Neuronal stem cell (in vitro differentiated cells): ENCODE data around the gene KLF13.

Source experiments
- DNase-seq: peaks from one replicate; pipeline ENCODE4 v3.0.0-alpha.2; 2013; ENCODE audit warnings: low spot score
- H2AFZ ChIP-seq: one replicate; pipeline ENCODE4 v1.6.1; 2013; ENCODE audit warnings: mild to moderate bottlenecking, low read length, inconsistent platforms
- H2AK5ac ChIP-seq: 2 replicates; pipeline ENCODE4 v1.6.1; 2013; ENCODE audit warnings: low read depth, mild to moderate bottlenecking, inconsistent platforms, low read length, moderate library complexity, mixed read lengths
- H2BK120ac ChIP-seq: 2 replicates; pipeline ENCODE4 v1.6.1; 2013; ENCODE audit warnings: low read depth, mild to moderate bottlenecking, inconsistent platforms, low read length, moderate library complexity, mixed read lengths
- H2BK12ac ChIP-seq: one replicate; pipeline ENCODE4 v1.6.1; 2013; ENCODE audit warnings: low read length, inconsistent platforms
- H2BK15ac ChIP-seq: 2 replicates; pipeline ENCODE4 v1.6.1; 2013; ENCODE audit warnings: mild to moderate bottlenecking, low read length, inconsistent platforms, mixed read lengths
- H2BK5ac ChIP-seq: one replicate; pipeline ENCODE4 v1.6.1; 2013; ENCODE audit warnings: inconsistent platforms, mild to moderate bottlenecking, low read length, moderate library complexity
- H3K14ac ChIP-seq: one replicate; pipeline ENCODE4 v1.6.1; 2013; ENCODE audit warnings: low read length, inconsistent platforms
- H3K18ac ChIP-seq: 2 replicates; pipeline ENCODE4 v1.6.1; 2013; ENCODE audit warnings: low read length, inconsistent platforms
- H3K23ac ChIP-seq: 2 replicates; pipeline ENCODE4 v1.6.1; 2013; ENCODE audit warnings: low read depth, mild to moderate bottlenecking, mixed read lengths, low read length, inconsistent platforms; ENCODE audit not compliant: poor library complexity
- H3K27ac ChIP-seq: replicated peaks from 3 replicates; pipeline ENCODE4 v1.5.1; 2013; ENCODE audit warnings: low read length, inconsistent platforms
- H3K27me3 ChIP-seq, 3 experiments: 2 replicates each; pipeline ENCODE4 v1.6.1; 2013; ENCODE audit warnings: low read length in 3 of 3, mild to moderate bottlenecking in 2 of 3, inconsistent platforms in 1 of 3, low read depth in 1 of 3, mixed read lengths in 1 of 3, moderate library complexity in 1 of 3; ENCODE audit not compliant: control insufficient read depth in 3 of 3, insufficient read depth in 3 of 3
- H3K36me3 ChIP-seq, 2 donors: replicated peaks in 1 of 2; 2 replicates each; pipeline ENCODE4 v1.6.1; 2013; ENCODE audit warnings: low read length in 2 of 2; ENCODE audit not compliant: control insufficient read depth in 2 of 2, insufficient read depth in 2 of 2
- H3K4ac ChIP-seq: 2 replicates; pipeline ENCODE4 v1.6.1; 2013; ENCODE audit warnings: inconsistent platforms, mild to moderate bottlenecking, low read length, moderate library complexity
- H3K4me1 ChIP-seq, 2 donors: 1 replicate in 1 of 2; 2 replicates in 1 of 2; pipeline ENCODE4 v1.6.1; 2013; ENCODE audit warnings: low read length in 2 of 2, low read depth in 1 of 2; ENCODE audit not compliant: control insufficient read depth in 2 of 2, insufficient read depth in 1 of 2
- H3K4me2 ChIP-seq: one replicate; pipeline ENCODE4 v1.6.1; 2013; ENCODE audit warnings: mild to moderate bottlenecking, low read length, inconsistent platforms; ENCODE audit not compliant: insufficient read depth, poor library complexity, severe bottlenecking
- H3K4me3 ChIP-seq, 2 donors: 2 replicates each; pipeline ENCODE4 v1.5.1; 2013; ENCODE audit warnings: low read length in 2 of 2, mild to moderate bottlenecking in 2 of 2, inconsistent platforms in 1 of 2, moderate library complexity in 1 of 2
- H3K79me1 ChIP-seq: one replicate; pipeline ENCODE4 v1.6.1; 2013; ENCODE audit warnings: low read depth, mild to moderate bottlenecking, inconsistent platforms, low read length, moderate library complexity
- H3K9ac ChIP-seq: one replicate; pipeline ENCODE4 v1.6.1; 2013; ENCODE audit warnings: mild to moderate bottlenecking, low read depth, low read length, inconsistent platforms; ENCODE audit not compliant: poor library complexity
- H3K9me3 ChIP-seq, 2 donors: replicated peaks in 1 of 2; 2 replicates each; pipeline versions ENCODE3 to v1.6.1; 2013; ENCODE audit warnings: low read length in 2 of 2, mild to moderate bottlenecking in 2 of 2, inconsistent platforms in 1 of 2, low read depth in 1 of 2, mixed read lengths in 1 of 2, moderate library complexity in 1 of 2; ENCODE audit not compliant: control insufficient read depth in 2 of 2, insufficient read depth in 1 of 2
- H4K8ac ChIP-seq: one replicate; pipeline ENCODE4 v1.6.1; 2013; ENCODE audit warnings: low read depth, mild to moderate bottlenecking, inconsistent platforms, low read length, moderate library complexity
- H4K91ac ChIP-seq: one replicate; pipeline ENCODE4 v1.6.1; 2013; ENCODE audit warnings: low read length, low read depth, mild to moderate bottlenecking, inconsistent platforms; ENCODE audit not compliant: poor library complexity
- WGBS, 2 donors: extraction: QIAGEN DNeasy Blood & Tissue Kit; methylation state at CpG; one replicate each; pipeline ENCODE4 v1.1.7; 2013; ENCODE audit warnings: missing lambda C conversion rate in 2 of 2, mixed read lengths in 1 of 2; ENCODE audit not compliant: insufficient read length in 2 of 2, insufficient replicate concordance in 1 of 2; ENCODE audit errors: extremely low coverage in 2 of 2; 5-methylcytosine and 5-hydroxymethylcytosine counted together

KLF13 gene

DNA sequence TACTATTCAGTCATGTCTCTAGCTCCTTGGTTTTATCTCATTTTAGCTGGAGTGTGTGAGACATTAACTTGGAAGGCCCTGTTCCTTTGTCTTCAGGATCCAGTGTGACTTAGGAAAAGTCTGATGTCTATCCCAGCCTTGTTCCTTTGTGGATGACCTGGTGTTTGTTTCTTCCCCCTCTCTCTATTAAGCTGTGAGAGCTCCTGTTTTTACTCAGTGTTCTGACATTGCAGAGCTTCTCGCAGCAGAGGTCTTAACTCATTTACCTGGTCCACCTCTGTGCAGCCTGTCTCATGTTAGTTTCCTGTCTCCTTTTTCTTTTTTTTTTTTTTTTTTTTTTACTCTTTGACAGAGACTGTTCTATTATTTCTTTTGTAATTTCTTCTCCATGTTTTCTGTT is 43.1 kb downstream of the KLF13 start:
- no CpG with 5 or more reads among the region's 1 CpG for whole genome bisulfite sequencing, 2 donors
- H3K79me1 ChIP-seq = no peaks in the 10 kb centered on the region
- no peaks in the 10 kb centered on the region for H3K27me3 ChIP-seq
- H2BK12ac ChIP-seq = no peak overlapping the region
- peaks cover 0 to 3% of the 10 kb centered on the region in 2 donors for H3K9me3 ChIP-seq
- no peak overlapping the region for H3K23ac ChIP-seq
- H3K27ac ChIP-seq = no peak overlapping the region
- H2AK5ac ChIP-seq = no peak overlapping the region
- DNase-seq = no peak
- peaks cover 3 to 18% of the 10 kb centered on the region in 2 donors for H3K36me3 ChIP-seq
- no peak overlapping the region for H2AFZ ChIP-seq
- peaks cover 0 to 17% of the 10 kb centered on the region in 2 donors for H3K4me1 ChIP-seq
- H2BK15ac ChIP-seq = no peak overlapping the region
- H3K9ac ChIP-seq = no peak overlapping the region
- H3K4me3 ChIP-seq = no peak overlapping the region
- no peak overlapping the region for H4K8ac ChIP-seq
- no peak overlapping the region for H3K14ac ChIP-seq
- H4K91ac ChIP-seq = no peak overlapping the region
- H2BK5ac ChIP-seq = no peak overlapping the region
- H3K4me2 ChIP-seq = no peak overlapping the region
- H3K18ac ChIP-seq = no peak overlapping the region
- H3K4ac ChIP-seq = no peak overlapping the region
- no peak overlapping the region for H2BK120ac ChIP-seq

DNA sequence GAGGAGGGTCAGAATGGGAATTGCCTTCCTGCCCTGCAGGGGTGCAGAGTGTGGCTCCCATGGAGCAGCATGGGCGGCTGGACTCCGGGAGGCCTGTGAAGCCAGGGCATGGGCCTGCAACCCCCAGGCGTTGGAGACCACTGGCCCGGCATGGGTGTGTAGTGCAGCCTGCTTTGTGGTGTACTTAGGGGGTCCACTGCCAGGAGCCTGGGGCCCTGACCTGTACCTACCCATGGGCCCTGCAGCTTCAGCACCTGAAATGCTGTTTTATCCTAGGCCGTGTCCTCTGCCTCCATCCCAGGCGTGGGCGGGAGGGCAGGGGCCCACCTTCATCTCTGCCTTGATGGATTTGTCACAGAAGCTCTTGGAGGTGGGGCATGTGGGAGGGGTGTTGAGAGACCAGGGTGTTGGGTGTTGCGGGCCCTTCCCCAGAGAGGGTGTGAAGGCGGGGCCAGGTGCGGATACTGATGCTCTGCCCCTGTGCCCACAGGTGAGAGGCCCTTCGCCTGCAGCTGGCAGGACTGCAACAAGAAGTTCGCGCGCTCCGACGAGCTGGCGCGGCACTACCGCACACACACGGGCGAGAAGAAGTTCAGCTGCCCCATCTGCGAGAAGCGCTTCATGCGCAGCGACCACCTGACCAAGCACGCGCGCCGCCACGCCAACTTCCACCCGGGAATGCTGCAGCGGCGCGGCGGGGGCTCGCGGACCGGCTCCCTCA is 45.0 kb downstream of the KLF13 start:
- peaks cover 0 to 5% of the 10 kb centered on the region in 2 donors for H3K4me1 ChIP-seq
- H3K79me1 ChIP-seq = no peaks in the 10 kb centered on the region

DNA sequence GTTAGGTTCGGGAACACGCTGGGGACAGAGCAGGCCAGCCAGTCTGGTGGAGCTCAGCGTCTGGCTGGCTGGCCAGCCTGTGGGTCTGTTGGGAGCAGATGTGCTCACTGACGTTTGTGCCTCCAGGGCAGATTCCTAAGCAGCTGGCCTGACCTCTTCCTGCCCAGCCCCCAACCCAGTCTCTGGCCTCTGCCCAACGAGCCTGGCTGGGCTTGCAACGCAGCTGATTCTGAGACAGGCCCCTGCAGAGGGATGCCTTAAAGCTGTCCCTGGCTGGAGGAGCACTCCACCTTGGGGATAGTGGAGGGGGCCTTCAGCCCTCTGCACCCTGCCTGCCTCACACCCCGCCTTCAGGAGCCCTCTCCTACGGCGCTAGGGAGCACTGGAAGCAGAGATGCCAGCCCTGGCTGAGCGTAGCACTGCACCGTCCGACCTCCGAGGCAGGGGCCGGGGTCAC is 46.0 kb downstream of the KLF13 start:
- Histone ChIP-seq H3K27ac (no peak overlapping the region), H3K36me3 (peaks cover 3 to 29% of the 10 kb centered on the region in 2 donors), H2BK5ac (peak overlapping the region; percentile 40), H3K23ac (peak overlapping the region; percentile 6), H3K18ac (peak overlapping the region; percentile 82), H4K91ac (no peak overlapping the region), H2BK120ac (no peak overlapping the region), H4K8ac (no peak overlapping the region), H3K9ac (peak overlapping the region; percentile 22), H3K79me1 (no peaks in the 10 kb centered on the region), H2AFZ (no peak overlapping the region), H3K4ac (no peak overlapping the region), H3K4me2 (no peak overlapping the region), H2BK12ac (no peak overlapping the region), H3K14ac (no peak overlapping the region), H3K4me1 (peaks cover 0 to 5% of the 10 kb centered on the region in 2 donors), H2BK15ac (no peak overlapping the region), H3K27me3 (no peaks in the 10 kb centered on the region), H3K9me3 (peaks cover 1 to 3% of the 10 kb centered on the region in 2 donors), H3K4me3 (no peak overlapping the region), H2AK5ac (no peak overlapping the region)
- WGBS, 2 donors = no CpG with 5 or more reads among the region's 14 CpGs
- DNase-seq = no peak

More for the DNA sequence above, 45.0 kb downstream of the KLF13 start:
- no peak overlapping the region for H4K8ac ChIP-seq
- H2AFZ ChIP-seq = no peak overlapping the region
- no peak overlapping the region for H3K18ac ChIP-seq
- DNase-seq = no peak
- no peaks in the 10 kb centered on the region for H3K27me3 ChIP-seq
- H3K4ac ChIP-seq = no peak overlapping the region
- H3K14ac ChIP-seq = no peak overlapping the region
- H2BK15ac ChIP-seq = no peak overlapping the region
- H3K4me2 ChIP-seq = no peak overlapping the region
- H3K36me3 ChIP-seq = peaks cover 3 to 29% of the 10 kb centered on the region in 2 donors
- no peak overlapping the region for H3K4me3 ChIP-seq
- H2BK12ac ChIP-seq = no peak overlapping the region
- H2AK5ac ChIP-seq = peak overlapping the region; percentile 60
- H3K9me3 ChIP-seq = peaks cover 1 to 3% of the 10 kb centered on the region in 2 donors
- H4K91ac ChIP-seq = no peak overlapping the region
- peak overlapping the region; percentile 33 for H2BK5ac ChIP-seq
- no peak overlapping the region for H3K27ac ChIP-seq
- H3K23ac ChIP-seq = peak overlapping the region; percentile 89
- no peak overlapping the region for H2BK120ac ChIP-seq
- H3K9ac ChIP-seq = no peak overlapping the region
- WGBS, 2 donors = no CpG with 5 or more reads among the region's 38 CpGs

- Histone ChIP-seq H3K27me3 (no peaks in the 10 kb centered on the region), H3K9me3 (peaks cover 1 to 3% of the 10 kb centered on the region in 2 donors), H3K36me3 (peaks cover 6 to 29% of the 10 kb centered on the region in 2 donors), H3K9ac (peak overlapping the region; percentile 22), H2BK5ac (no peak overlapping the region), H3K14ac (peak overlapping the region; percentile 51), H3K23ac (peak overlapping the region; percentile 71), H2BK12ac (no peak overlapping the region), H3K18ac (peak overlapping the region; percentile 82), H3K79me1 (no peaks in the 10 kb centered on the region), H3K4me3 (no peak overlapping the region), H4K8ac (no peak overlapping the region), H3K27ac (no peak overlapping the region), H2AK5ac (no peak overlapping the region), H2BK15ac (no peak overlapping the region), H4K91ac (no peak overlapping the region), H2AFZ (no peak overlapping the region), H3K4me2 (no peak overlapping the region), H3K4ac (no peak overlapping the region), H2BK120ac (no peak overlapping the region), H3K4me1 (peaks cover 0 to 5% of the 10 kb centered on the region in 2 donors)
- WGBS, 2 donors = no CpG with 5 or more reads among the region's 23 CpGs
- no peak for DNase-seq
Measured at GRCh38 chr15:31373096-31373865, 46.6 kb downstream of the KLF13 start.
